OCI-LY1 (cell line): ENCODE measurements around the gene NPAS3.

Experiments
- H2AFZ ChIP-seq: fragments of 200-600 bp; sonication (generic), shearing (Covaris generic); 2 replicates; pipeline ENCODE4 v1.6.0; 2014; ENCODE audit warnings: antibody characterized with exemption, mild to moderate bottlenecking, low read length
- H3F3A ChIP-seq: fragments of 200-600 bp; sonication (generic), shearing (Covaris generic); 2 replicates; pipeline ENCODE4 v1.6.0; 2014; ENCODE audit warnings: mild to moderate bottlenecking, antibody characterized with exemption, low read length, moderate library complexity; ENCODE audit not compliant: insufficient read depth
- H3K27ac ChIP-seq: fragments of 200-600 bp; sonication (generic); 2 replicates; pipeline ENCODE4 v1.5.1; 2014; ENCODE audit warnings: low read length, mixed run types, mild to moderate bottlenecking, low read depth; ENCODE audit not compliant: poor library complexity, severe bottlenecking
- H3K27me3 ChIP-seq: fragments of 200-600 bp; sonication (generic); 2 replicates; pipeline ENCODE4 v1.6.0; 2014; ENCODE audit warnings: antibody characterized with exemption, mild to moderate bottlenecking, low read length, moderate library complexity; ENCODE audit not compliant: insufficient read depth
- H3K36me3 ChIP-seq: fragments of 200-600 bp; sonication (generic); 2 replicates; pipeline ENCODE4 v1.6.1; 2014; ENCODE audit warnings: mild to moderate bottlenecking, antibody characterized with exemption, low read length, moderate library complexity, mixed read lengths; ENCODE audit not compliant: insufficient read depth
- H3K4me1 ChIP-seq: fragments of 200-600 bp; sonication (generic); 2 replicates; pipeline ENCODE4 v1.5.1; 2014; ENCODE audit warnings: mild to moderate bottlenecking, low read length, moderate library complexity; ENCODE audit not compliant: insufficient read depth, severe bottlenecking
- H3K4me2 ChIP-seq: fragments of 200-600 bp; sonication (generic), shearing (Covaris generic); 2 replicates; pipeline ENCODE4 v1.6.1; 2014; ENCODE audit warnings: low read length
- H3K4me3 ChIP-seq: fragments of 200-600 bp; sonication (generic); 2 replicates; pipeline ENCODE4 v1.5.1; 2014; ENCODE audit warnings: low read length, low read depth, mild to moderate bottlenecking, mixed read lengths; ENCODE audit not compliant: poor library complexity, severe bottlenecking
- H3K79me2 ChIP-seq: fragments of 200-600 bp; shearing (Covaris generic); 2 replicates; pipeline ENCODE4 v1.6.1; 2016; ENCODE audit warnings: mixed run types, low read length, mixed read lengths; ENCODE audit not compliant: insufficient read depth
- H3K9ac ChIP-seq: fragments of 200-600 bp; sonication (generic), shearing (Covaris generic); 2 replicates; pipeline ENCODE4 v1.6.1; 2014; ENCODE audit warnings: mild to moderate bottlenecking, low read length, mixed read lengths
- H3K9me2 ChIP-seq: fragments of 200-600 bp; sonication (generic), shearing (Covaris generic); 2 replicates; pipeline ENCODE4 v1.6.1; 2014; ENCODE audit warnings: low read depth, mild to moderate bottlenecking, low read length, mixed read lengths
- H3K9me3 ChIP-seq: fragments of 200-600 bp; shearing (Covaris generic); 2 replicates; pipeline ENCODE4 v1.6.1; 2014; ENCODE audit warnings: low read length, mixed read lengths
- H4K20me1 ChIP-seq: fragments of 200-600 bp; sonication (generic), shearing (Covaris generic); 2 replicates; pipeline ENCODE4 v1.6.0; 2016; ENCODE audit warnings: mild to moderate bottlenecking, low read length; ENCODE audit not compliant: insufficient read depth
- EZH2 ChIP-seq: fragments of 200-600 bp; sonication (generic), shearing (Covaris generic); IDR thresholded peaks from 2 replicates; pipeline ENCODE4 v1.8.0; 2017; ENCODE audit warnings: borderline replicate concordance, mixed run types, mild to moderate bottlenecking, antibody characterized with exemption, low read length, moderate library complexity, mixed read lengths
- TF ChIP-seq, protein P1 (sequence below): fragments of 200-600 bp; sonication (generic), shearing (Covaris generic); IDR thresholded peaks from 2 replicates; pipeline ENCODE4 v1.5.1; 2017; ENCODE audit warnings: mild to moderate bottlenecking, antibody characterized with exemption, low read length, moderate library complexity, mixed read lengths

Gene NPAS3

DNA sequence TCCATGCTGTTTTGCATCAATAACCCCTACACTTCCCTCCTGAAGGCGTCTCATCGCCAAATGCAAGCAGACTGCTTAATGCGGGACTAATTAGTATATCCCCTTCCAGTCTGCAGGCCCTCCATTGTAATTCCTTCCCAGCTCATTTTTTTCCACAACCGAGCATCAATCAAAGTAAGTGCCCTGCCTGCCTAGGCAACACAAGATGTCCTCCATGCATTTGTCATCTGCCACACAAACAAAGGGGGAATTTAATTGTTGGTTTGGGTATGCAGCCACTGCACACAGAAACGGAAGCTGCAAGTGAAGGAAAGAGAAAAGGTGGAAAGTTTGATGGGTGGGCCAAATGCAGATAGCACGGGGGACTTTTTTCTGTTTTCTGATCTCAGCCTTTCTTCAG lies 844.2 kb downstream of the NPAS3 start:
- Histone ChIP-seq H3K9ac (no peak overlapping the region), H3K36me3 (no peaks in the 10 kb centered on the region), H3F3A (no peaks in the 10 kb centered on the region), H3K4me3 (no peak overlapping the region), H3K27me3 (no peaks in the 10 kb centered on the region), H3K9me2 (no peaks in the 10 kb centered on the region), H3K79me2 (no peaks in the 10 kb centered on the region), H4K20me1 (no peaks in the 10 kb centered on the region), H3K4me2 (no peak overlapping the region), H3K9me3 (no peaks in the 10 kb centered on the region), H3K27ac (no peak overlapping the region), H3K4me1 (no peaks in the 10 kb centered on the region), H2AFZ (no peak overlapping the region)
- no peak for TF ChIP-seq EZH2
- TF ChIP-seq, protein P1, sequence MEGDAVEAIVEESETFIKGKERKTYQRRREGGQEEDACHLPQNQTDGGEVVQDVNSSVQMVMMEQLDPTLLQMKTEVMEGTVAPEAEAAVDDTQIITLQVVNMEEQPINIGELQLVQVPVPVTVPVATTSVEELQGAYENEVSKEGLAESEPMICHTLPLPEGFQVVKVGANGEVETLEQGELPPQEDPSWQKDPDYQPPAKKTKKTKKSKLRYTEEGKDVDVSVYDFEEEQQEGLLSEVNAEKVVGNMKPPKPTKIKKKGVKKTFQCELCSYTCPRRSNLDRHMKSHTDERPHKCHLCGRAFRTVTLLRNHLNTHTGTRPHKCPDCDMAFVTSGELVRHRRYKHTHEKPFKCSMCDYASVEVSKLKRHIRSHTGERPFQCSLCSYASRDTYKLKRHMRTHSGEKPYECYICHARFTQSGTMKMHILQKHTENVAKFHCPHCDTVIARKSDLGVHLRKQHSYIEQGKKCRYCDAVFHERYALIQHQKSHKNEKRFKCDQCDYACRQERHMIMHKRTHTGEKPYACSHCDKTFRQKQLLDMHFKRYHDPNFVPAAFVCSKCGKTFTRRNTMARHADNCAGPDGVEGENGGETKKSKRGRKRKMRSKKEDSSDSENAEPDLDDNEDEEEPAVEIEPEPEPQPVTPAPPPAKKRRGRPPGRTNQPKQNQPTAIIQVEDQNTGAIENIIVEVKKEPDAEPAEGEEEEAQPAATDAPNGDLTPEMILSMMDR = no peak

DNA sequence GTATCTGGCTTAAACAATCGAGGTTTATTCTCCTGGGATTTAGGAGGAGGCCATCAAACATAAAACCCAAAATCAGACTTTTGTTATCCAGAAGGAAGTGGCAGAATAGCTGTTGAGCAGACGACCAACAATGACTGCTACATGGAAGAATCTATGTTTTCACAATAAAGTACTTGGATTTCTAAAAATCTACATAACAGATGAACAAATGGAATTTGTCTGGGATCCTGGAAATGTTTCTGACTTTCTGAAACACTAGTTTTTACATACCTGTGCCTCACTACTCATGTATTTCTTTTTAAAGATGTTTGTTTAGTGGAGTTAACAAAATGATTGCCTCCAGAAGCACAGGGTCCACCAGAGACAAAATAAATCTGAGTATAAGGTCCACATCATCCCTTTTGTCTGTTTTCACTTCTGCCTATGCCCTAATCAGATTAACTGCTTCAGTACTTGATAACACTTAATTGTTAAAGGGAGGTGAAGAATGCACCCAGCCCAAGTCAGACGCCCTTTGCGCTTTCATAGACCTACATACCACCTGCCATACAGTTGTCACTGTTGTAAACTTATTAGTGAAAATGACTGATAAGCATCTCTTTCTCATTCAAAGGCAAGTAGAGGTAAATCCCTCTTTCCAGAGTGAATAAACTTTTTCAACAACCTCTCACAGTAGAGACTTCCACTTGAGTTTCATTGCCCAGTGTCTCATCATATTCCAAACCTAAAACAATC lies 847.6 kb downstream of the NPAS3 start:
- Histone ChIP-seq H3K36me3 (no peaks in the 10 kb centered on the region), H3K4me3 (no peak overlapping the region), H3K9ac (no peak overlapping the region), H3K27ac (no peak overlapping the region), H3K4me2 (no peak overlapping the region), H4K20me1 (no peaks in the 10 kb centered on the region), H2AFZ (no peak overlapping the region), H3K79me2 (no peaks in the 10 kb centered on the region), H3F3A (no peaks in the 10 kb centered on the region), H3K9me3 (no peaks in the 10 kb centered on the region), H3K9me2 (no peaks in the 10 kb centered on the region), H3K4me1 (no peaks in the 10 kb centered on the region), H3K27me3 (no peaks in the 10 kb centered on the region; the same call in 1 of the 2 replicates)
- TF ChIP-seq, protein P1 = no peak
- TF ChIP-seq EZH2 = no peak

DNA sequence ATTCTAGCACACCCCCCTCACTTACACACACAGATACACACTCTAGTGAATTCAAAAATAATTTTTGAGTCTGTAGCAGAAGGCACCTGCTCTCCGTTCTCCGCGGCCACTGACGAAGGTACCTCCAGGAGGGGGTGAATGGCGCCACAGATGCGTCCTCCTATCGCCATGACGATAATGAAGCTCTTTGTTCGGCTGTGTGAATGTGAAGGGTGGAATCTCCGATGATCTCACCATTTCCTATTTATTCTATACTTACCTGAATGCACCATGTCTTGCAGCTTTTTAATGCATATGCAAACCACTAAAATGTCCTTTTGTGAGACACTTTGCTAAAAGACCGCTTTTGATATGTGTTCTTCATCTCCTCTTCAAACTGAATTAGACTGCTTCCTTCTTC lies 849.5 kb downstream of the NPAS3 start:
- H3K4me3 ChIP-seq = no peak overlapping the region
- H3K9me3 ChIP-seq = no peaks in the 10 kb centered on the region
- H2AFZ ChIP-seq = no peak overlapping the region
- H3K4me1 ChIP-seq = no peaks in the 10 kb centered on the region
- H3K9me2 ChIP-seq = no peaks in the 10 kb centered on the region
- H3F3A ChIP-seq = no peaks in the 10 kb centered on the region
- H3K4me2 ChIP-seq = no peak overlapping the region
- TF ChIP-seq, protein P1 = no peak
- no peak for TF ChIP-seq EZH2
- no peaks in the 10 kb centered on the region for H3K36me3 ChIP-seq
- H3K27me3 ChIP-seq = no peaks in the 10 kb centered on the region; the same call in 1 of the 2 replicates
- no peaks in the 10 kb centered on the region for H4K20me1 ChIP-seq
- no peak overlapping the region for H3K9ac ChIP-seq
- no peaks in the 10 kb centered on the region for H3K79me2 ChIP-seq
- no peak overlapping the region for H3K27ac ChIP-seq
